Panc1 (cell line): ENCODE results near the gene OPHN1. TPM values are rescaled to one million over a fixed set of nuclear protein-coding genes. Genes with fewer than 3 reads are reported as not detected.

Source experiments
- ATAC-seq: fragments of 200-7000 bp; cut with Tn5 transposase; 2 replicates; pipeline ENCODE4 v1.9.1; 2020; ENCODE audit warnings: mild to moderate bottlenecking, moderate library complexity
- BruUV-seq: library from RNA; stranded (reverse); fragments of 400-500 nt; replicated peaks from 2 replicates; lab custom pipeline; 2021; lab: Mats Ljungman, UMichigan
- CTCF ChIA-PET: fragments of 300-600 bp; sonication (Branson Sonifier 250); formaldehyde crosslinking; loops from one replicate; lab custom pipeline; 2022; ENCODE audit warnings: antibody characterized with exemption; lab: Charles Lee
- POLR2A ChIA-PET: fragments of 300-600 bp; sonication (Branson Sonifier 250); formaldehyde crosslinking; loops from one replicate; lab custom pipeline; 2022; ENCODE audit warnings: antibody characterized with exemption; lab: Charles Lee
- DNase-seq: peaks from one replicate; pipeline ENCODE4 v3.0.0-alpha.2; 2010; ENCODE audit warnings: low read depth, low spot score
- H3K27ac ChIP-seq: 2 replicates; pipeline ENCODE4 v1.5.1; 2011; ENCODE audit warnings: mild to moderate bottlenecking, low read length, inconsistent platforms
- H3K27me3 ChIP-seq: fragments of 200-500 bp; sonication (Bioruptor generic); 2 replicates; pipeline ENCODE4 v1.6.0; 2014; ENCODE audit warnings: low read length, inconsistent platforms; ENCODE audit not compliant: control insufficient read depth, insufficient read depth
- H3K36me3 ChIP-seq: fragments of 200-500 bp; sonication (Bioruptor generic); 2 replicates; pipeline ENCODE4 v1.5.1; 2014; ENCODE audit warnings: inconsistent platforms, mild to moderate bottlenecking, low read length, moderate library complexity; ENCODE audit not compliant: control insufficient read depth, insufficient read depth
- H3K4me1 ChIP-seq: 2 replicates; pipeline ENCODE4 v1.5.1; 2011; ENCODE audit warnings: inconsistent platforms, mild to moderate bottlenecking, low read length, moderate library complexity; ENCODE audit not compliant: control insufficient read depth, insufficient read depth
- H3K4me3 ChIP-seq, 2 experiments: 2 replicates each; pipeline ENCODE4 v1.5.1; 2011 to 2012; ENCODE audit warnings: low read depth in 2 of 2, low read length in 2 of 2, mild to moderate bottlenecking in 2 of 2, inconsistent platforms in 1 of 2, moderate library complexity in 1 of 2
- H3K9me3 ChIP-seq: fragments of 200-500 bp; sonication (Bioruptor generic); 2 replicates; pipeline ENCODE4 v1.5.1; 2014; ENCODE audit warnings: low read depth, mild to moderate bottlenecking, inconsistent platforms, low read length, moderate library complexity; ENCODE audit not compliant: control insufficient read depth, insufficient read depth
- CTCF ChIP-seq: fragments of 450-650 bp; IDR thresholded peaks from 2 replicates; pipeline ENCODE4 v1.5.1; 2017; ENCODE audit warnings: mild to moderate bottlenecking
- POLR2AphosphoS5 ChIP-seq: IDR thresholded peaks from 2 replicates; pipeline ENCODE4 v1.6.1; 2012; ENCODE audit warnings: mild to moderate bottlenecking, low read depth, low read length, moderate library complexity
- SIN3A ChIP-seq: IDR thresholded peaks from 2 replicates; pipeline ENCODE4 v1.6.1; 2012; ENCODE audit warnings: low read depth, mild to moderate bottlenecking, low read length, moderate library complexity, borderline replicate concordance; ENCODE audit not compliant: insufficient read depth
- TCF7L2 ChIP-seq: IDR thresholded peaks from 2 replicates; pipeline ENCODE4 v1.6.1; 2011; ENCODE audit warnings: mild to moderate bottlenecking, low read depth, low read length, inconsistent platforms
- in situ Hi-C: cut with HindIII; loops from 2 replicates; pipeline ENCODE4 v1.10.0; 2016; ENCODE audit warnings: low sequenced_read_pairs, low pct_unique_long_range_greater_than_20kb
- intact Hi-C: fragments of 100-400 bp; cut with micrococcal nuclease; formaldehyde crosslinking; loops from one replicate; pipeline ENCODE4 v1.10.0; 2022; ENCODE audit not compliant: unreplicated experiment
- total RNA-seq: library from RNA; stranded (reverse); gene quantifications from one replicate; pipeline ENCODE4 v1.2.1, GENCODE V29; 2021; ENCODE audit not compliant: unreplicated experiment
- TF ChIP-seq, protein P1 (sequence below), 2 experiments: IDR thresholded peaks; 2 replicates each; pipeline ENCODE4 v1.6.1; 2011 to 2012; ENCODE audit warnings: low read depth in 2 of 2, control low read depth in 1 of 2, low read length in 1 of 2, mild to moderate bottlenecking in 1 of 2, moderate library complexity in 1 of 2; ENCODE audit not compliant: insufficient read depth in 1 of 2

The OPHN1 gene
- total RNA-seq, 1 experiment from 2014 or later, result 8.8 TPM

DNA sequence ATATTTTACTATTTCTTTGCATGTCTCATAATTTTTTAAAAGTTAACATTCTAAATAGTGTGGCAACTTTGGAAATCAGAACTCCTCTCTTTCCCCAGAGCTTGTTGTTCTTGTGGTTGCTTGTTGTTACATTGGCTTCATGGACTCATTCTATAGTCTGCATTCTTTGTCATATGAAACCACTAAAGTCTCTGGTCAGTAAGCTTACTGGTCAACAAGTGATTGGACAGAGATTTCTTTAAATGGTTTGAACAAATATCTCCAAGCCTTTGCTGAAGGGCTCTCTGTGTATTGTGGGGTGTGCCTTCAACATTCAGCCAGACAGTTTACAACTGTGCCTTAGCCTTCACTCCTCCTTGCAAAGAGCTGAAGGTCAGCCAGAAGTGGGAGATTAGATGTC is 147.2 kb downstream of the OPHN1 start:
- no peaks in the 10 kb centered on the region for H3K9me3 ChIP-seq
- no TSS peak for BruUV-seq

DNA sequence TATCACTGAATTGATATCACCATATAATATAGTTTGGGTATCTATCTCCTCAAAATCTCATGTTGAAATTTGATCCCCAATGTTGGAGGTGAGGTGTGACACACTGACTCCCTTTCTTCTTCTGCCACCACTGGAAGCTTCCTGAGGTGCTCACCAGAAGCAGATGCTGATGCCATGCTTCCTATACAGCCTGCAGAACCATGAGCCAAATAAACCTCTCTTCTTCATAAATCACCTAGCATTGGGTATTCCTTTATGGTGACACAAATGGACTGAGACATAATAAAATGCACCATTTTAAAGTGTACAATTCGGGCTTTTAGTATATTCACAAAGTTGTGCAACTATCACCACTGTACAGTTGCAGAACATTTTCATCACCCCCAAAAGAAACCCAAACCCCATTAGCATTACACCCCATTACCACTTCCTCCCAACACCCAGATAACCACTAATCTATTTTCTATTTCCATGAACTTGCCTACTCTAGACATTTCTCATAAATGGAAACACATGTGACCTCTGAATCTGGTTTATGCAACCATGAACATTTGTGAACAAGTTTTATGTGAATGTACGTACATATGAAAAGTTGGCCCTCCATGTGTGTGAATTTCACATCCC is 148.9 kb downstream of the OPHN1 start:
- in situ Hi-C loops (no loop called here), intact Hi-C loops (no loop called here)
- Histone ChIP-seq H3K27ac (no peak overlapping the region), H3K4me1 (no peaks in the 10 kb centered on the region), H3K36me3 (no peaks in the 10 kb centered on the region), H3K27me3 (no peaks in the 10 kb centered on the region), H3K4me3 (no peak overlapping the region), H3K9me3 (no peaks in the 10 kb centered on the region)
- ChIA-PET POLR2A (no interaction called here), CTCF (no interaction called here)
- TF ChIP-seq SIN3A (no peak), POLR2AphosphoS5 (no peak), TCF7L2 (no peak), CTCF (no peak)
- TF ChIP-seq, protein P1, sequence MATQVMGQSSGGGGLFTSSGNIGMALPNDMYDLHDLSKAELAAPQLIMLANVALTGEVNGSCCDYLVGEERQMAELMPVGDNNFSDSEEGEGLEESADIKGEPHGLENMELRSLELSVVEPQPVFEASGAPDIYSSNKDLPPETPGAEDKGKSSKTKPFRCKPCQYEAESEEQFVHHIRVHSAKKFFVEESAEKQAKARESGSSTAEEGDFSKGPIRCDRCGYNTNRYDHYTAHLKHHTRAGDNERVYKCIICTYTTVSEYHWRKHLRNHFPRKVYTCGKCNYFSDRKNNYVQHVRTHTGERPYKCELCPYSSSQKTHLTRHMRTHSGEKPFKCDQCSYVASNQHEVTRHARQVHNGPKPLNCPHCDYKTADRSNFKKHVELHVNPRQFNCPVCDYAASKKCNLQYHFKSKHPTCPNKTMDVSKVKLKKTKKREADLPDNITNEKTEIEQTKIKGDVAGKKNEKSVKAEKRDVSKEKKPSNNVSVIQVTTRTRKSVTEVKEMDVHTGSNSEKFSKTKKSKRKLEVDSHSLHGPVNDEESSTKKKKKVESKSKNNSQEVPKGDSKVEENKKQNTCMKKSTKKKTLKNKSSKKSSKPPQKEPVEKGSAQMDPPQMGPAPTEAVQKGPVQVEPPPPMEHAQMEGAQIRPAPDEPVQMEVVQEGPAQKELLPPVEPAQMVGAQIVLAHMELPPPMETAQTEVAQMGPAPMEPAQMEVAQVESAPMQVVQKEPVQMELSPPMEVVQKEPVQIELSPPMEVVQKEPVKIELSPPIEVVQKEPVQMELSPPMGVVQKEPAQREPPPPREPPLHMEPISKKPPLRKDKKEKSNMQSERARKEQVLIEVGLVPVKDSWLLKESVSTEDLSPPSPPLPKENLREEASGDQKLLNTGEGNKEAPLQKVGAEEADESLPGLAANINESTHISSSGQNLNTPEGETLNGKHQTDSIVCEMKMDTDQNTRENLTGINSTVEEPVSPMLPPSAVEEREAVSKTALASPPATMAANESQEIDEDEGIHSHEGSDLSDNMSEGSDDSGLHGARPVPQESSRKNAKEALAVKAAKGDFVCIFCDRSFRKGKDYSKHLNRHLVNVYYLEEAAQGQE (IDR thresholded peaks at IDR 0.05; ENCODE audit: insufficient read depth in 1 of 2, low read depth in 2 of 2, low read length in 1 of 2), result no peak
- BruUV-seq, result no TSS peak
- no peak for ATAC-seq
- DNase-seq, result no peak

More for the DNA sequence above, 147.2 kb downstream of the OPHN1 start:
- no peaks in the 10 kb centered on the region for H3K4me1 ChIP-seq
- CTCF ChIA-PET, result no interaction called here
- ATAC-seq (no peak), DNase-seq (no peak)
- in situ Hi-C loops, result no loop called here
- POLR2A ChIA-PET, result no interaction called here
- no peak overlapping the region for H3K27ac ChIP-seq
- no peaks in the 10 kb centered on the region for H3K27me3 ChIP-seq
- H3K36me3 ChIP-seq, result no peaks in the 10 kb centered on the region
- no peak overlapping the region for H3K4me3 ChIP-seq
- intact Hi-C loops, result no loop called here
- TF ChIP-seq CTCF, result no peak
- TF ChIP-seq TCF7L2, result no peak
- TF ChIP-seq POLR2AphosphoS5, result no peak
- TF ChIP-seq SIN3A, result no peak
- TF ChIP-seq, protein P1 (IDR thresholded peaks at IDR 0.05; ENCODE audit: insufficient read depth in 1 of 2, low read depth in 2 of 2, low read length in 1 of 2), result no peak
